ENCODE data around the gene BRD1.
"Not testable (repeated sequence)": the region's sequence is repeated elsewhere in the genome, so short reads cannot be mapped to it uniquely, and the experiment has no call there.

Gene BRD1

GRCh38 chr22:49789289-49790141 is 38.2 kb downstream of the BRD1 start:
- H3K4me3 ChIP-seq, result no peak overlapping the region
- peak overlapping the region in 18 of 21 experiments; percentile 7 to 76 (median 50) for H3K27ac ChIP-seq

- H3K27ac ChIP-seq, result peak overlapping the region in 15 of 21 experiments; percentile 7 to 76 (median 49)
- no peak overlapping the region for H3K4me3 ChIP-seq
Measured at GRCh38 chr22:49788504-49788903, 39.2 kb downstream of the BRD1 start.

- H3K27ac ChIP-seq, result peak overlapping the region in 7 of 21 experiments; percentile 21 to 76 (median 66)
- H3K4me3 ChIP-seq, result no peak overlapping the region
Measured at GRCh38 chr22:49787861-49788260, 39.8 kb downstream of the BRD1 start.

GRCh38 chr22:49786976-49787706 is 40.5 kb downstream of the BRD1 start:
- no peak overlapping the region for H3K27ac ChIP-seq
- H3K4me3 ChIP-seq, result no peak overlapping the region

GRCh38 chr22:49785841-49786471 is 41.7 kb downstream of the BRD1 start:
- Histone ChIP-seq H3K4me3 (no peak overlapping the region), H3K27ac (no peak overlapping the region)

- H3K27ac ChIP-seq, result no peak overlapping the region
Measured at GRCh38 chr22:49785046-49785521, 42.6 kb downstream of the BRD1 start.

GRCh38 chr22:49784630-49784971 is 43.1 kb downstream of the BRD1 start:
- Histone ChIP-seq H3K27ac (no peak overlapping the region), H3K4me3 (no peak overlapping the region)

More at GRCh38 chr22:49785046-49785521, 42.6 kb downstream of the BRD1 start:
- no peak overlapping the region for H3K4me3 ChIP-seq

GRCh38 chr22:49783926-49784629 is 43.6 kb downstream of the BRD1 start:
- no peak overlapping the region for H3K27ac ChIP-seq
- H3K4me3 ChIP-seq, result no peak overlapping the region

GRCh38 chr22:49783036-49783746 is 44.5 kb downstream of the BRD1 start:
- H3K27ac ChIP-seq, result no peak overlapping the region
- no peak overlapping the region for H3K4me3 ChIP-seq

- not testable (repeated sequence) for H3K27ac ChIP-seq, H3K4me3 ChIP-seq
Measured at GRCh38 chr22:49781886-49782285, 45.8 kb downstream of the BRD1 start.

- no peak overlapping the region for H3K27ac ChIP-seq
- no peak overlapping the region for H3K4me3 ChIP-seq
Measured at GRCh38 chr22:49781289-49781782, 46.3 kb downstream of the BRD1 start.

- no peak overlapping the region for H3K27ac ChIP-seq
- H3K4me3 ChIP-seq, result no peak overlapping the region
Measured at GRCh38 chr22:49780698-49781288, 46.9 kb downstream of the BRD1 start.

GRCh38 chr22:49779853-49780697 is 47.6 kb downstream of the BRD1 start:
- Histone ChIP-seq H3K4me3 (no peak overlapping the region), H3K27ac (no peak overlapping the region)

GRCh38 chr22:49779211-49779610 is 48.5 kb downstream of the BRD1 start:
- no peak overlapping the region for H3K4me3 ChIP-seq
- no peak overlapping the region for H3K27ac ChIP-seq

- Histone ChIP-seq H3K4me3 (no peak overlapping the region), H3K27ac (no peak overlapping the region)
Measured at GRCh38 chr22:49777569-49778249, 50.0 kb downstream of the BRD1 start.

- no peak overlapping the region for H3K4me3 ChIP-seq
- H3K27ac ChIP-seq, result no peak overlapping the region
Measured at GRCh38 chr22:49776891-49777290, 50.8 kb downstream of the BRD1 start.

GRCh38 chr22:49775867-49776511 is 51.7 kb downstream of the BRD1 start:
- H3K27ac ChIP-seq, result no peak overlapping the region
- H3K4me3 ChIP-seq, result no peak overlapping the region

Measured in skin epidermis (tissue), 12 donors.